Measurements from ENCODE around the gene SUCNR1.
"Not testable (repeated sequence)": the region's sequence is repeated elsewhere in the genome, so short reads cannot be mapped to it uniquely, and the experiment has no call there.

Gene SUCNR1

GRCh38 chr3:151873398-151873797 is at the start of gene SUCNR1:
TSS of gene SUCNR1 (plus strand) at chr3:151873643. CDS start at chr3:151879893, 6,250 bp downstream.
- DNase-seq, result no peak

- DNase-seq, result no peak
Observed at GRCh38 chr3:151827816-151828215, 45.6 kb upstream of the SUCNR1 start.

GRCh38 chr3:151835751-151836525 is 37.5 kb upstream of the SUCNR1 start:
- DNase-seq, result peak; percentile 61

GRCh38 chr3:151837057-151837456 is 36.4 kb upstream of the SUCNR1 start:
- DNase-seq, result peak; percentile 90

- peak; percentile 49 for DNase-seq
Observed at GRCh38 chr3:151838574-151839312, 34.7 kb upstream of the SUCNR1 start.

GRCh38 chr3:151839313-151839631 is 34.2 kb upstream of the SUCNR1 start:
- no peak for DNase-seq

GRCh38 chr3:151841801-151842200 is 31.6 kb upstream of the SUCNR1 start:
- DNase-seq, result no peak

- DNase-seq, result no peak
Observed at GRCh38 chr3:151843275-151843674, 30.2 kb upstream of the SUCNR1 start.

GRCh38 chr3:151845306-151845905 is 28.0 kb upstream of the SUCNR1 start:
- DNase-seq, result no peak

- not testable (repeated sequence) for DNase-seq
Observed at GRCh38 chr3:151850065-151850464, 23.4 kb upstream of the SUCNR1 start.

GRCh38 chr3:151852074-151852811 is 21.2 kb upstream of the SUCNR1 start:
- DNase-seq, result no peak

GRCh38 chr3:151856118-151856517 is 17.3 kb upstream of the SUCNR1 start:
- DNase-seq, result no peak

GRCh38 chr3:151856641-151857040 is 16.8 kb upstream of the SUCNR1 start:
- no peak for DNase-seq

GRCh38 chr3:151859233-151859673 is 14.2 kb upstream of the SUCNR1 start:
- DNase-seq, result no peak

GRCh38 chr3:151859905-151860304 is 13.5 kb upstream of the SUCNR1 start:
- DNase-seq, result no peak

- no peak for DNase-seq
Observed at GRCh38 chr3:151863611-151864010, 9.8 kb upstream of the SUCNR1 start.

GRCh38 chr3:151864423-151865101 is 8.9 kb upstream of the SUCNR1 start:
- no peak for DNase-seq

- no peak for DNase-seq
Observed at GRCh38 chr3:151866711-151867410, 6.6 kb upstream of the SUCNR1 start.

GRCh38 chr3:151867666-151868065 is 5.8 kb upstream of the SUCNR1 start:
- DNase-seq, result no peak

- DNase-seq, result no peak
Observed at GRCh38 chr3:151869181-151869580, 4.3 kb upstream of the SUCNR1 start.

- DNase-seq, result no peak
Observed at GRCh38 chr3:151871639-151872468, 1.6 kb upstream of the SUCNR1 start.
